Mucosa of stomach (tissue), 1 donor: ENCODE results near the gene MAPK10.

Experiments
- H3K27me3 ChIP-seq: one replicate; pipeline ENCODE4 v1.7.0; 2013; ENCODE audit warnings: mild to moderate bottlenecking, low read length; ENCODE audit not compliant: control insufficient read depth, insufficient read depth
- H3K36me3 ChIP-seq: one replicate; pipeline ENCODE4 v1.7.0; 2013; ENCODE audit warnings: low read length; ENCODE audit not compliant: control insufficient read depth, insufficient read depth
- H3K4me1 ChIP-seq: one replicate; pipeline ENCODE4 v1.7.0; 2013; ENCODE audit warnings: mild to moderate bottlenecking, low read length; ENCODE audit not compliant: control insufficient read depth, insufficient read depth
- H3K4me3 ChIP-seq: one replicate; pipeline ENCODE4 v1.7.0; 2013; ENCODE audit warnings: low read length
- H3K9ac ChIP-seq: one replicate; pipeline ENCODE4 v1.7.0; 2013; ENCODE audit warnings: mild to moderate bottlenecking, low read length, moderate library complexity
- H3K9me3 ChIP-seq: one replicate; pipeline ENCODE4 v1.7.0; 2013; ENCODE audit warnings: mild to moderate bottlenecking, low read length, moderate library complexity; ENCODE audit not compliant: control insufficient read depth
- donor health status: Pancreatic carcinoma.

The MAPK10 gene

GRCh38 chr4:86015412-86016350 is 344.2 kb downstream of the MAPK10 start:
- no peaks in the 10 kb centered on the region for H3K36me3 ChIP-seq
- no peak overlapping the region for H3K9ac ChIP-seq
- no peaks in the 10 kb centered on the region for H3K9me3 ChIP-seq
- H3K4me1 ChIP-seq, result no peaks in the 10 kb centered on the region
- H3K4me3 ChIP-seq, result no peak overlapping the region
- no peaks in the 10 kb centered on the region for H3K27me3 ChIP-seq

- Histone ChIP-seq H3K4me3 (no peak overlapping the region), H3K36me3 (no peaks in the 10 kb centered on the region), H3K4me1 (no peaks in the 10 kb centered on the region), H3K9me3 (no peaks in the 10 kb centered on the region), H3K9ac (no peak overlapping the region), H3K27me3 (no peaks in the 10 kb centered on the region)
Observed at GRCh38 chr4:86014599-86014998, 345.3 kb downstream of the MAPK10 start.

GRCh38 chr4:86013621-86014020 is 346.2 kb downstream of the MAPK10 start:
- no peak overlapping the region for H3K4me3 ChIP-seq
- H3K27me3 ChIP-seq, result no peaks in the 10 kb centered on the region
- H3K36me3 ChIP-seq, result no peaks in the 10 kb centered on the region
- no peaks in the 10 kb centered on the region for H3K9me3 ChIP-seq
- no peak overlapping the region for H3K9ac ChIP-seq
- no peaks in the 10 kb centered on the region for H3K4me1 ChIP-seq

GRCh38 chr4:86011117-86011516 is 348.7 kb downstream of the MAPK10 start:
- Histone ChIP-seq H3K36me3 (no peaks in the 10 kb centered on the region), H3K27me3 (no peaks in the 10 kb centered on the region), H3K9ac (no peak overlapping the region)

GRCh38 chr4:86007042-86007441 is 352.8 kb downstream of the MAPK10 start:
- Histone ChIP-seq H3K36me3 (no peaks in the 10 kb centered on the region), H3K4me1 (no peaks in the 10 kb centered on the region), H3K27me3 (no peaks in the 10 kb centered on the region), H3K4me3 (no peak overlapping the region), H3K9me3 (no peaks in the 10 kb centered on the region), H3K9ac (no peak overlapping the region)

More at GRCh38 chr4:86011117-86011516, 348.7 kb downstream of the MAPK10 start:
- H3K4me1 ChIP-seq, result no peaks in the 10 kb centered on the region
- H3K9me3 ChIP-seq, result no peaks in the 10 kb centered on the region
- H3K4me3 ChIP-seq, result no peak overlapping the region

- Histone ChIP-seq H3K9me3 (no peaks in the 10 kb centered on the region), H3K4me1 (no peaks in the 10 kb centered on the region), H3K27me3 (no peaks in the 10 kb centered on the region), H3K36me3 (no peaks in the 10 kb centered on the region), H3K9ac (no peak overlapping the region), H3K4me3 (no peak overlapping the region)
Observed at GRCh38 chr4:86006057-86006456, 353.8 kb downstream of the MAPK10 start.

GRCh38 chr4:86004030-86004429 is 355.8 kb downstream of the MAPK10 start:
- no peak overlapping the region for H3K4me3 ChIP-seq
- no peak overlapping the region for H3K9ac ChIP-seq
- H3K36me3 ChIP-seq, result no peaks in the 10 kb centered on the region
- no peaks in the 10 kb centered on the region for H3K27me3 ChIP-seq
- H3K9me3 ChIP-seq, result no peaks in the 10 kb centered on the region
- H3K4me1 ChIP-seq, result no peaks in the 10 kb centered on the region

- Histone ChIP-seq H3K36me3 (no peaks in the 10 kb centered on the region), H3K4me3 (no peak overlapping the region)
Observed at GRCh38 chr4:86001591-86001990, 358.3 kb downstream of the MAPK10 start.

GRCh38 chr4:85995361-85995760 is 364.5 kb downstream of the MAPK10 start:
- no peaks in the 10 kb centered on the region for H3K27me3 ChIP-seq
- no peaks in the 10 kb centered on the region for H3K9me3 ChIP-seq
- no peak overlapping the region for H3K9ac ChIP-seq
- H3K4me3 ChIP-seq, result no peak overlapping the region
- H3K36me3 ChIP-seq, result no peaks in the 10 kb centered on the region
- no peaks in the 10 kb centered on the region for H3K4me1 ChIP-seq

More at GRCh38 chr4:86001591-86001990, 358.3 kb downstream of the MAPK10 start:
- H3K9me3 ChIP-seq, result no peaks in the 10 kb centered on the region
- no peak overlapping the region for H3K9ac ChIP-seq
- no peaks in the 10 kb centered on the region for H3K27me3 ChIP-seq
- H3K4me1 ChIP-seq, result no peaks in the 10 kb centered on the region

- Histone ChIP-seq H3K4me3 (no peak overlapping the region), H3K36me3 (no peaks in the 10 kb centered on the region), H3K4me1 (no peaks in the 10 kb centered on the region), H3K27me3 (no peaks in the 10 kb centered on the region), H3K9ac (no peak overlapping the region), H3K9me3 (no peaks in the 10 kb centered on the region)
Observed at GRCh38 chr4:85994576-85994975, 365.3 kb downstream of the MAPK10 start.

GRCh38 chr4:85993641-85994040 is 366.2 kb downstream of the MAPK10 start:
- Histone ChIP-seq H3K9ac (no peak overlapping the region), H3K4me3 (no peak overlapping the region), H3K36me3 (no peaks in the 10 kb centered on the region), H3K4me1 (no peaks in the 10 kb centered on the region), H3K27me3 (no peaks in the 10 kb centered on the region), H3K9me3 (no peaks in the 10 kb centered on the region)

- Histone ChIP-seq H3K4me1 (no peaks in the 10 kb centered on the region), H3K36me3 (no peaks in the 10 kb centered on the region), H3K27me3 (no peaks in the 10 kb centered on the region), H3K9ac (no peak overlapping the region), H3K9me3 (no peaks in the 10 kb centered on the region), H3K4me3 (no peak overlapping the region)
Observed at GRCh38 chr4:85986266-85986665, 373.6 kb downstream of the MAPK10 start.
